Glomerular endothelial cell (primary cell): ENCODE data around the gene BRME1. TPM values are rescaled to one million over a fixed set of nuclear protein-coding genes. Genes with fewer than 3 reads are reported as not detected.

ENCODE experiments used
- DNase-seq: peaks from one replicate; pipeline ENCODE4 v3.0.0-alpha.2; 2011; ENCODE audit warnings: low read depth, low spot score; ENCODE audit errors: extremely low read depth
- total RNA-seq: library from RNA; depleted of rRNA; stranded (reverse); fragments of >200 nt; gene quantifications from 2 replicates; pipeline ENCODE4 v1.2.3, GENCODE V29; 2015

Gene BRME1
- total RNA-seq: 0.15 and 1.4 TPM in 2 replicates

- no peak for DNase-seq
Measured at GRCh38 chr19:13905634-13906520, at the start of gene BRME1, which contains the start of gene CC2D1A. BRME1 (minus strand) TSS chr19:13906117; CDS start chr19:13904892, 1,225 bp downstream. CC2D1A (plus strand) TSS chr19:13906201; CDS start chr19:13906442, 241 bp downstream.

- DNase-seq: no peak
Measured at GRCh38 chr19:13954185-13954584, 48.3 kb upstream of the BRME1 start.

DNA sequence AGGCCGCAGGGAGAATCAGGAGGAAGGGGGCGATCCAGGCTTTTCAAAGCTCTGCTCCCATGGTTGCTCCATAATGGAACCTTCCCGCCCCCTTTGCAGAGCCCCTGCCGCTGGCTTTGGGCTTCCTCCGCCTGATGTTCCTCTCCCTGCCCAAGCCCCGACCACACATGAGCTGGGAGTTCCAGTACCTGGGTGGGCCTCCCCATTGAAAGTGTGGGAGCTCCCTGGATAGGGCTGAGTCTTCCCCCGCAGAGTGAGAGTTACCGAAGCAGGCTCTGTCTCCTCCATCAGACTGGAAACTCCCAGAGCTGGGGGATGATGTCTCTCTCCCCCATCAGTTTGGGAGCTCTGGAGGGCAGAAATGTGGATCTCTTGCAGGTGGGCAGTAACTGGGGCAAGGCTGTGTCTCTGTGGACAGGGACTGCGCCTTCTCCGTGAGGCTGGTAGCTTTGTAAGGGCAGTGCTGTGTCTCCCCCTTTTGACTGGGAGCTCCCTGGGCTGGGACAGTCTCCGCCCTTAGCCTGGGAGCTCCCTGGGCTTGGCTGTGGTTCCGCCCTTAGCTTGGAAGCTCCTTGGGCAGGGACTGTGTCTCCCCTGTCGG, 47.1 kb upstream of the BRME1 start:
- DNase-seq: no peak

- DNase-seq: peak; percentile 91
Measured at GRCh38 chr19:13952154-13952930, 46.4 kb upstream of the BRME1 start, which contains the start of gene DCAF15. DCAF15 (plus strand) TSS chr19:13952509; CDS start chr19:13952513, 4 bp downstream.

- DNase-seq: no peak
Measured at GRCh38 chr19:13951799-13952153, 45.9 kb upstream of the BRME1 start.

DNA sequence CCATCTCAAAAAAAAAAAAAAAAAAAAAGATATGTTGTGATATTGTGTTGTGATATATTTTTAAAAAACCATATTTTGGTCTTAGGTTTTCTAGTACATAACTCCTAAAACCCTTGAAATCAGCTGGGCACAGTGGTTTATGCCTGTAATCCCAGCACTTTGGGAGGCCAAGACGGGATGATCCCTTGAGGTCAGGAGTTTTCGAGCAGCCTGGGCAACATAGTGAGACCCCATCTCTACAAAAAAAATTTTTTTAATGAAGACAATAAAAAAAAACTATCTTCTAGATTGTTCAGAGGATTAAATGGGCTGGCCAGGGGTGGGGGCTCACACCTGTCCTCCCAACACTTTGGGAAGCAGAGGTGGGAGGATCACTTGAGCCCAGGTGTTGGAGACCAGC, 45.1 kb upstream of the BRME1 start:
- DNase-seq: no peak

GRCh38 chr19:13946414-13946813, 40.5 kb upstream of the BRME1 start:
- no peak for DNase-seq

GRCh38 chr19:13942023-13942684, 36.2 kb upstream of the BRME1 start:
- no peak for DNase-seq

DNA sequence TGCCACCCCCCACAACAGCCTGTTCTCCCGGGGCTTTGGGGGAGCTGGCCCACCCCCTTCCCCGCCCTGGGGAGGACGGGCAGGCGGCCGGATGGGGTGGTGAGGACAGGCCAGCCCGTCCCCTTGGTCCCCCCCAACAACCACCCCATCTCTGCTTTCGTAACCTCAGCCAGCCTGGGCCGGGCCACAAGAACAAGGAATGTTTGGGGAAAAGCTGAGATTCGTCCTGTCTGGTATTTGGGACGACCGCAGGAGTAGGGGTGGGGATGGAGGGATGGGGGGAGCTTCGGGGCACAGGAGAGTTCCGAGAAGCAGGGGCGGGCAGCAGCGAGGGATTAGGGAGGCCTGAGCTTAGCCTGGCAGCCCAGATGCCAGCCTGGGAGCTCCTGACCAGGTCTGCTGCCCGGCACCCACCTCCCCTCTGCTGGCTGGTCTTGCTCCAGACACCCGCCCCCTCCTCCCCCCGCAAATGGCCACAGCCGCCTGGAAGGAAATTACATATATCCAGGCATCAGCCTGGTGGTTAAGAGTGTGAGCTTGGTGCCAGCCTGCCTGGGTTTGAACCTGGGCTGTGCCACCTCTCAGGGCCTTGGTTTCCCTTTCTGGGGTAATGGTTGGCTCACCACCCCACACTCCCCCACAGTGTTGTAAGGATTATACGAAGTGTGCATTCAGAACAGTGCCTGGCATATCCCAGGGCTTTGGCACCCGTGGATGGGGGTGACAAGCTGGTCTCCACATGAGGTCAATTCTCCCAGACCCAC, 32.6 kb upstream of the BRME1 start, which contains the start of gene PODNL1:
PODNL1 (minus strand) TSS at position 117 of the 764 bp plus-strand sequence. CDS start 236 bp downstream, outside the sequence.
- no peak for DNase-seq

DNA sequence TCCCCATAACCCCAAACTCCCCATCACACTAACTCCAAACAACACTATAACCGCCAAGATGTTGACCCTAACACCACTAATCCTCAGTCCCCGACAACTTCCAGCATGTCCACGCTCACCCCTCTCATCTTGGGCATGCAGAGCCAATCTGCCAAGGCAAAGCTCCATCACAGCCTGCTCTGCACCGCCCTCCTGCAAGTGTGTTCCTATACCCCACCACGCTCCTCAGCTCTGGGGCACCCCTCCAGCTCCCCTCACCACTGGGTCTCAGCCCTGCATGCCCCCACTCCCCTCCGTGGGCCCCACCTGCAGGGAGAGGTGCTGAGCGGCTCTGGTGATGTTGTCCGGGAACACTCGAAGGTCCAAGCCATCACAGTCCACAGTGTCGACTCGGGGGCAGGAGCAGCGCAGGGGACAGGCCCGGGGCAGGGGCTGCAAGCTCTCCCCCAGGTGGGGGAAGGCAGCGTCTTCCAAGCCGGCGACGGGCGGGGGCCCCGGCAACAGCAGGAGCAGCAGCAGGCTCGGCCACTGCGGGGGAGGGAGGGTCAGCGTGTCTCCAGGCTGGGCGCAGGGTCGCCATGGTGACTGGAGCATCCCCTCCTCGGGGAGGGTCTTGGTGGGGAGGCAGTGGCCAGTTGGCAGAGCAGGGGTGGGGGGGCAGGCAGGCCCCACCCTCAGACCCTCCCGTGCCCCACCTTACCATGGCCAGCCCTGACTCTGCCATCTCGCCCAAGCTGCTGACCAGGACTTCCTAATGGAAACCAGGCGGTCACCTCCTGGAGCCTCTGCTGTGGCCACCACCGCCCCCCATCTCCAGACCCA, 31.8 kb upstream of the BRME1 start:
- no peak for DNase-seq

DNA sequence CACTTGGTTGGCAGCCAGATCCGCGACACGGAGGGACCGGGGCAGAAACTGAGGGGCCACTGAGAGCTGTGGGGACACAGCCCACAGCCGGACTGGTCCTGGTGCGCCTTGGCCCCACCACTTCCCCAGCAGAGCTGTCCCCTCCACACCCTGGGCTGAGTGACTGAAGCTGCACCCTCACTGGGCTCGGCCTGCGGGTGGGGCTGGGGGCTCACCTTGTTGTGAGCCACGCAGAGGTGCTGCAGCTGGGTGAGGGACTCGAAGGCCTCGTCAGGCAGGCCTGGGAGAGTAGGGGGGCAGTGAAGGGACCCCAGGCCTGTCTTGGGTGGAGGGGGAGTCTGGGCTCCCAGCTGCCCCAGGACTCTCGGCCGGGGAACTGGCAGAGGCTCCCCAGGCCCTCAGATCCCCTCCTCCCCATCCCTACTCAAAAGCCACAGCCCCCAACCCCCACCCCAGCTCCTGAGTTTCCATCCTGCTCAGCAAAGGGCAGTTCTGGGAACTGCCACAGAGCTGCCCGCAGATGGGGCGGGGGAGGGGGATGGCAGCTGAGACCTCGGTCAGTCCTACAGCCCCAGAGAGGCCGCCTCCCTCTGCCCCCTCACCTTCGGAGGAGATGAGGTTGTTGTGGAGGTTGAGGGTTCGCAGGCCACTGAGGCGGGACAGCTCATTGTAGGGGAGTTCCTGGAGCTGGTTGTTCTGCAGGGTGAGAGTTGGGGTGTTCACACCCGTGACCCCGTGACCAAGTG, 30.0 kb upstream of the BRME1 start:
- no peak for DNase-seq

DNA sequence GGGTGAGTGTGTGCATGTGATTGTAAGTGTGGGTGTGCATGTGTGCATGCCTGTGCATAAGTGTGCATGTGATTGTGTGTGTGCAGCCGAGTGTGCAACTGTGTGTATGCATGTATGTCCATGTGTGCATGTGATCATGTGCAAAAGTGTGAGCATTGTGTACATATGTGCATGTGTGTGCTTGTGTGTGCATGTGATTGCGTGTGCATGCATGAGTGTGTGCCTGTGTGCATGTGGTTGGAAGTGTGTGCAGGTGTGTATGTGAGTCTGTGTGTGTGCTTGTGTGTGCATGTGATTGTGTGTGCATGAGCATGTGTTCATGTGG, 28.8 kb upstream of the BRME1 start:
- no peak for DNase-seq

DNA sequence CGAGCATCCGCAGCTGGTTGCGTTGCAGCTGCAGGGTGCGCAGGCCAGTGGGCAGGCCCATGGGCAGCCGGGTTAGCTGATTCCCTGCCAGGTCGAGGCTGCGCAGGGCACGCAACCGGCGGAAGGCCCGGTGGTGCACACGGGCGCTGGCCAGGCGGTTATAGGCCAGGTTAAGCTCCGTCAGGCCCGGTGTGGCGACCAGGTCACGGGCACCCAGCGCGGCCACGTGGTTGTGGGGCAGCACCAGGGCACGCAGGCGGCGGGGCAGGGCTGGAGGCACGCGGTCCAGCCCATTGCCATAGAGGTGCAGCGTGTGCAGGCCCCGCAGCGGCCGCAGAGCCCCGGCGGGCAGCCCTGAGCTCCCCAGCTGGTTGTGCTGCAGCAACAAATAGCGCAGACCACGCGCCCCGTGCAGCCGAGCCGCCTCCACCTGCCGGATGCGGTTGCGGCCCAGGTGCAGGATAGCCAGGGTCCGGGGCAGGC, 27.0 kb upstream of the BRME1 start:
- no peak for DNase-seq

- DNase-seq: no peak
Measured at GRCh38 chr19:13932149-13932637, 26.3 kb upstream of the BRME1 start.

DNA sequence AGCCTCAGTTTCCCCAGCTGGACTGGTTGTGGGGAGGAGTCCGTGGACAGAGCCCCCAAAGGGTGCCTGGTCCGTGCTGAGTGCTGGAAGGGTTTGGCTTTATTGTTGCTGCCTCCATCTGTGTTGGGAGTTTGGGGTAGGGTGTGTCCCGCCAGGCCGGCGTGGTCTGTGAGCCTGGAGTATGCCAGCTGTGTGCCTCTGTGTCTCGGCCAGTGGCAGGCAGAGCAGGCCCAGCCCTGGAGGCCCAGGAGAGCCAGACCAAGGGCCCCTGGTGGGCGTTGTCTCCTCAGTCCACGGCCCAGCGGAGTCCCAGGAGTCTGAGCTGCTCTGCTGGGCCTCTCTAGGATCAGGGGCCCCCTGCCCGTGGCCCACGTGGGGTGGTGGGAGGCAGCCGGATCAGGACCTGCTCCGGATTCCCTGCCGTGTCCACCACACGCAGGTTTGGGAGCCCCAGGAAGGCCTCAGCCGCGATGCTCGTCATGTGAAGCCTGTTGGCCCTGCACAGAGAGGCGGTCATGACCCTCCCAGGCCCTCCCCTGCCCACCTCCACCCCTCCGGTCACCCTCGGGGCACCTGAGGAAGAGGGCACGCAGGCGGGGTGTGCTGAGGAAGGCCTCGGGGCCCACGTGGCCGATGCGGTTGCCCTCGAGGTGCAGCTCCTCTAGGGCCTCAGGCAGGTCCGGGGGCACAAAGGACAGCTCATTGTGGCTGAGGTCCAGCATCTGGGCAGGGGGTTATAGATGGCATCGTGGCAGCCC, 25.7 kb upstream of the BRME1 start:
- no peak for DNase-seq

- DNase-seq: no peak
Measured at GRCh38 chr19:13930402-13930801, 24.5 kb upstream of the BRME1 start.

DNA sequence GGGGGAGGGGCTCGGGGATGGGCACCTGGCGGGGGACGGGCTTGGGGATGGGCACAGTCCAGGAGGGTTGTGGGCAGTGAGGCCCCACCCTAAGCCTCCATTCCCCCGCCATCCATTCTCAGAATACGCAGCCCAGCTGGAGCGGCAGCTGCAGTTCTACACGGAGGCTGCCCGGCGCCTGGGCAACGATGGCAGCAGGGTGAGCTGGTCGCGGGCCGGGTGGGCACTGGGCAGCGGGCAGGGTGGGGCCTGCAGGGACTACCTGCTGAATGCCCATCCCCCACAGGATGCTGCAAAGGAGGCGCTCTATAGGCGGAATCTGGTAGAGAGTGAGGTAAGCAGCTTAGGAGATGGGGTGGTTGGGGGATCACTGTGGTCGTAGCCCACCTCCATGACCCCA, 24.0 kb upstream of the BRME1 start:
- DNase-seq: no peak
